Activated CD8-positive, alpha-beta memory T cell treated with anti-CD3 and anti-CD28 coated beads for 1 hour (primary cell): Measurements from ENCODE around the gene ETFBKMT.

Source experiments
- DNase-seq, 2 donors: peaks; one replicate each; pipeline ENCODE4 v3.0.0-alpha.2; 2020; ENCODE audit warnings: low read depth in 1 of 2; ENCODE audit errors: extremely low read depth in 1 of 2

ETFBKMT gene

GRCh38 chr12:31659087-31659942 is at the start of gene ETFBKMT:
Gene ETFBKMT (plus strand): TSS chr12:31659688. CDS start chr12:31661954, 2,266 bp downstream.
- DNase-seq: peak; percentile 78 to 81

- no peak for DNase-seq
Measured at GRCh38 chr12:31612819-31613218, 46.7 kb upstream of the ETFBKMT start.

GRCh38 chr12:31618228-31619025 is 41.1 kb upstream of the ETFBKMT start:
- no peak for DNase-seq

GRCh38 chr12:31620311-31620710 is 39.2 kb upstream of the ETFBKMT start:
- no peak for DNase-seq

GRCh38 chr12:31622038-31622437 is 37.5 kb upstream of the ETFBKMT start:
- no peak for DNase-seq

- DNase-seq: no peak
Measured at GRCh38 chr12:31626270-31626995, 33.1 kb upstream of the ETFBKMT start.

- DNase-seq: no peak
Measured at GRCh38 chr12:31627456-31628054, 31.9 kb upstream of the ETFBKMT start.

GRCh38 chr12:31629756-31630732 is 29.4 kb upstream of the ETFBKMT start:
- DNase-seq: no peak

- no peak for DNase-seq
Measured at GRCh38 chr12:31631023-31631724, 28.3 kb upstream of the ETFBKMT start.

GRCh38 chr12:31631809-31632208 is 27.7 kb upstream of the ETFBKMT start:
- DNase-seq: no peak

GRCh38 chr12:31633464-31633863 is 26.0 kb upstream of the ETFBKMT start:
- DNase-seq: no peak

- DNase-seq: no peak
Measured at GRCh38 chr12:31634620-31635019, 24.9 kb upstream of the ETFBKMT start.

GRCh38 chr12:31641509-31642090 is 17.9 kb upstream of the ETFBKMT start:
- no peak for DNase-seq

GRCh38 chr12:31644536-31644935 is 15.0 kb upstream of the ETFBKMT start:
- no peak for DNase-seq

GRCh38 chr12:31645924-31646323 is 13.6 kb upstream of the ETFBKMT start:
- no peak for DNase-seq

GRCh38 chr12:31647086-31647491 is 12.4 kb upstream of the ETFBKMT start:
- no peak for DNase-seq

- no peak for DNase-seq
Measured at GRCh38 chr12:31650918-31651317, 8.6 kb upstream of the ETFBKMT start.

GRCh38 chr12:31651893-31652521 is 7.5 kb upstream of the ETFBKMT start:
- no peak for DNase-seq
